MCF 10A (cell line): Measurements from ENCODE around the gene LRG1. TPM values are rescaled to one million over a fixed set of nuclear protein-coding genes. Genes with fewer than 3 reads are reported as not detected.

Source experiments
- BruUV-seq: library from RNA; stranded (reverse); fragments of 400-500 nt; replicated peaks from 2 replicates; lab custom pipeline; 2021; lab: Mats Ljungman, UMichigan
- CTCF ChIA-PET: fragments of 300-600 bp; sonication (Branson Sonifier 250); formaldehyde crosslinking; extraction: SDS; loops from one replicate; lab custom pipeline; 2021; ENCODE audit warnings: antibody characterized with exemption, inconsistent platforms; lab: Yijun Ruan, JAX
- POLR2A ChIA-PET: fragments of 300-600, 350-650 bp; sonication (Branson Sonifier 250); formaldehyde crosslinking; extraction: SDS; loops from one replicate; lab custom pipeline; 2020; ENCODE audit warnings: antibody characterized with exemption, inconsistent platforms; lab: Yijun Ruan, JAX
- DNase-seq: peaks from one replicate; pipeline ENCODE4 v3.0.0-alpha.2; 2018; ENCODE audit not compliant: unreplicated experiment
- H3K27ac Mint-ChIP-seq: one replicate; pipeline ENCODE4 v1.8.0; 2022; ENCODE audit warnings: mild to moderate bottlenecking, low read depth, mixed read lengths; ENCODE audit not compliant: unreplicated experiment
- H3K27me3 Mint-ChIP-seq: one replicate; pipeline ENCODE4 v1.8.0; 2022; ENCODE audit warnings: mixed read lengths; ENCODE audit not compliant: insufficient read depth, unreplicated experiment
- H3K36me3 Mint-ChIP-seq: one replicate; pipeline ENCODE4 v1.8.0; 2022; ENCODE audit warnings: mild to moderate bottlenecking, moderate library complexity, mixed read lengths; ENCODE audit not compliant: insufficient read depth, unreplicated experiment
- H3K4me1 Mint-ChIP-seq: one replicate; pipeline ENCODE4 v1.8.0; 2022; ENCODE audit warnings: mixed read lengths; ENCODE audit not compliant: insufficient read depth, unreplicated experiment
- H3K4me3 Mint-ChIP-seq: one replicate; pipeline ENCODE4 v1.8.0; 2022; ENCODE audit warnings: mild to moderate bottlenecking, moderate library complexity, mixed read lengths; ENCODE audit not compliant: unreplicated experiment
- H3K9me3 Mint-ChIP-seq: one replicate; pipeline ENCODE4 v1.8.0; 2022; ENCODE audit warnings: mixed read lengths; ENCODE audit not compliant: unreplicated experiment
- CTCF ChIP-seq: fragments of 200-600 bp; IDR thresholded peaks from one replicate; pipeline ENCODE4 v1.8.0; 2022; ENCODE audit warnings: antibody characterized with exemption, mild to moderate bottlenecking; ENCODE audit not compliant: unreplicated experiment
- intact Hi-C: fragments of 100-400 bp; cut with micrococcal nuclease; formaldehyde crosslinking; loops from 2 replicates; pipeline ENCODE4 v1.14.1; 2022
- total RNA-seq: library from RNA; stranded (reverse); gene quantifications from 2 replicates; pipeline ENCODE4 v1.2.3, GENCODE V29; 2022

The LRG1 gene
- total RNA-seq, 1 experiment from 2014 or later, result 0.33 TPM

GRCh38 chr19:4538601-4538954, 1.3 kb downstream of the LRG1 start:
- no TSS peak for BruUV-seq
- no peak for TF ChIP-seq CTCF
- ChIA-PET CTCF (interaction anchor here (0.6 to 3.4 kb wide), 4 partner anchors 8 to 1645 kb away, joined by 3 to 21 read pairs (median 4); no protein-coding TSS in a partner anchor), POLR2A (interaction anchor here (0.7 kb wide), 1 partner anchor 142 kb away, joined by 4 read pairs; no protein-coding TSS in a partner anchor)
- H3K9me3 Mint-ChIP-seq, result no peaks in the 10 kb centered on the region
- H3K4me1 Mint-ChIP-seq, result no peaks in the 10 kb centered on the region
- no peak for DNase-seq
- no peak overlapping the region for H3K27ac Mint-ChIP-seq
- no peaks in the 10 kb centered on the region for H3K27me3 Mint-ChIP-seq
- no peaks in the 10 kb centered on the region for H3K36me3 Mint-ChIP-seq
- intact Hi-C loops, result no loop called here
- no peak overlapping the region for H3K4me3 Mint-ChIP-seq

- intact Hi-C loops, result no loop called here
- H3K36me3 Mint-ChIP-seq, result no peaks in the 10 kb centered on the region
- ChIA-PET POLR2A (interaction anchor here (0.7 kb wide), 1 partner anchor 143 kb away, joined by 4 read pairs; no protein-coding TSS in a partner anchor), CTCF (interaction anchor here (0.5 to 1.8 kb wide), 4 partner anchors 9 to 1644 kb away, joined by 3 to 5 read pairs (median 4); no protein-coding TSS in a partner anchor)
- no peak overlapping the region for H3K27ac Mint-ChIP-seq
- TF ChIP-seq CTCF, result no peak
- H3K4me1 Mint-ChIP-seq, result no peaks in the 10 kb centered on the region
- no TSS peak for BruUV-seq
- H3K27me3 Mint-ChIP-seq, result no peaks in the 10 kb centered on the region
- H3K4me3 Mint-ChIP-seq, result no peak overlapping the region
- no peaks in the 10 kb centered on the region for H3K9me3 Mint-ChIP-seq
- DNase-seq, result no peak
Measured at GRCh38 chr19:4537953-4538600, 1.8 kb downstream of the LRG1 start.

- H3K4me3 Mint-ChIP-seq, result no peak overlapping the region
- TF ChIP-seq CTCF, result no peak
- no peaks in the 10 kb centered on the region for H3K27me3 Mint-ChIP-seq
- no TSS peak for BruUV-seq
- H3K27ac Mint-ChIP-seq, result no peak overlapping the region
- ChIA-PET POLR2A (no interaction called here), CTCF (interaction anchor here (3.8 kb wide), 1 partner anchor 12 kb away, joined by 51 read pairs; no protein-coding TSS in a partner anchor)
- DNase-seq, result no peak
- H3K4me1 Mint-ChIP-seq, result no peaks in the 10 kb centered on the region
- intact Hi-C loops, result no loop called here
- H3K9me3 Mint-ChIP-seq, result no peaks in the 10 kb centered on the region
- H3K36me3 Mint-ChIP-seq, result no peaks in the 10 kb centered on the region
Measured at GRCh38 chr19:4536798-4537197, 3.0 kb downstream of the LRG1 start.

GRCh38 chr19:4534836-4535658, 4.8 kb downstream of the LRG1 start, which contains the start of gene PLIN5:
PLIN5 (minus strand) TSS chr19:4535224; CDS start chr19:4534074, 1,150 bp downstream.
- POLR2A ChIA-PET, result interaction anchor here (0.7 to 0.9 kb wide), 2 partner anchors 14 to 1333 kb away, joined by 3 read pairs; no protein-coding TSS in a partner anchor
- H3K9me3 Mint-ChIP-seq, result no peaks in the 10 kb centered on the region
- no TSS peak for BruUV-seq
- H3K4me1 Mint-ChIP-seq, result no peaks in the 10 kb centered on the region
- H3K4me3 Mint-ChIP-seq, result no peak within 1 kb of the TSS
- H3K36me3 Mint-ChIP-seq, result no peaks in the 10 kb centered on the region
- H3K27me3 Mint-ChIP-seq, result peaks cover 4% of the 10 kb centered on the region
- no peak within 1 kb of the TSS for H3K27ac Mint-ChIP-seq
- DNase-seq, result peak; percentile 32
- CTCF ChIA-PET, result interaction anchor here (0.5 to 3.8 kb wide), 8 partner anchors 10 to 1720 kb away, joined by 3 to 51 read pairs (median 3); no protein-coding TSS in a partner anchor
- intact Hi-C loops, result no loop called here
- TF ChIP-seq CTCF, result no peak
